Activated B cell treated with CpG ODN at 0.5 μM for 24 hours (primary cell): ENCODE measurements around the gene TWNK. TPM values are rescaled to one million over a fixed set of nuclear protein-coding genes. Genes with fewer than 3 reads are reported as not detected.

Experiments used
- ATAC-seq: fragments of 200-7000 bp; cut with Tn5 transposase; one replicate; pipeline ENCODE4 v1.10.0; 2021; ENCODE audit warnings: low read depth, mild to moderate bottlenecking, moderate library complexity
- CTCF ChIA-PET: fragments of 350-600 bp; sonication (Branson Sonifier 250); formaldehyde crosslinking; loops from one replicate; lab custom pipeline; 2021; ENCODE audit warnings: antibody characterized with exemption; lab: Charles Lee
- POLR2A ChIA-PET: fragments of 350-600 bp; sonication (Branson Sonifier 250); formaldehyde crosslinking; loops from one replicate; lab custom pipeline; 2021; ENCODE audit warnings: antibody characterized with exemption; lab: Charles Lee
- DNase-seq: peaks from one replicate; pipeline ENCODE4 v3.0.0; 2022
- H3K27ac Mint-ChIP-seq: one replicate; pipeline ENCODE4 v1.8.0; 2020; ENCODE audit warnings: mixed read lengths
- H3K27me3 Mint-ChIP-seq: one replicate; pipeline ENCODE4 v1.8.0; 2021; ENCODE audit warnings: mixed read lengths
- H3K36me3 Mint-ChIP-seq: one replicate; pipeline ENCODE4 v1.8.0; 2021; ENCODE audit warnings: low read depth, mixed read lengths
- H3K4me1 Mint-ChIP-seq: one replicate; pipeline ENCODE4 v1.8.0; 2021; ENCODE audit warnings: mixed read lengths
- H3K4me3 Mint-ChIP-seq: one replicate; pipeline ENCODE4 v1.8.0; 2020; ENCODE audit warnings: mild to moderate bottlenecking, mixed read lengths
- H3K9me3 Mint-ChIP-seq: one replicate; pipeline ENCODE4 v1.8.0; 2020; ENCODE audit warnings: mixed read lengths
- CTCF ChIP-seq: fragments of 200-600 bp; IDR thresholded peaks from one replicate; pipeline ENCODE4 v1.8.0; 2022; ENCODE audit warnings: antibody characterized with exemption, mild to moderate bottlenecking
- intact Hi-C: fragments of 100-400 bp; cut with micrococcal nuclease; formaldehyde crosslinking; loops from one replicate; pipeline ENCODE4 v1.15.1; 2024
- total RNA-seq: library from RNA; stranded (reverse); gene quantifications from 2 replicates; pipeline ENCODE4 v1.2.3, GENCODE V29; 2022

Gene TWNK
- total RNA-seq, 1 donor from 2014 or later: 19.2 TPM

- Mint-ChIP-seq H3K4me3 (no peak overlapping the region), H3K27me3 (no peaks in the 10 kb centered on the region)
These were observed 14.3 kb downstream of the TWNK start for GRCh38 chr10:101001659-101002035.

GRCh38 chr10:101002456-101002855, 15.1 kb downstream of the TWNK start:
- CTCF ChIA-PET: interaction anchor here (0.7 to 3.3 kb wide), 3 partner anchors 12 to 17 kb away, joined by 3 to 11 read pairs (median 4); no protein-coding TSS in a partner anchor
- ATAC-seq: no peak
- intact Hi-C loops: no loop called here
- Mint-ChIP-seq H3K27ac (no peak overlapping the region), H3K27me3 (no peaks in the 10 kb centered on the region), H3K4me3 (no peak overlapping the region), H3K9me3 (no peaks in the 10 kb centered on the region), H3K4me1 (peaks cover 20% of the 10 kb centered on the region), H3K36me3 (peaks cover 23% of the 10 kb centered on the region)
- no peak for DNase-seq
- no peak for TF ChIP-seq CTCF
- POLR2A ChIA-PET: no interaction called here

More at GRCh38 chr10:101001659-101002035, 14.3 kb downstream of the TWNK start:
- no peak for TF ChIP-seq CTCF
- DNase-seq (no peak), ATAC-seq (no peak)
- H3K4me1 Mint-ChIP-seq: peaks cover 24% of the 10 kb centered on the region
- H3K27ac Mint-ChIP-seq: no peak overlapping the region
- POLR2A ChIA-PET: no interaction called here
- peaks cover 24% of the 10 kb centered on the region for H3K36me3 Mint-ChIP-seq
- intact Hi-C loops: no loop called here
- no peaks in the 10 kb centered on the region for H3K9me3 Mint-ChIP-seq
- CTCF ChIA-PET: interaction anchor here (3.3 kb wide), 1 partner anchor 13 kb away, joined by 11 read pairs; no protein-coding TSS in a partner anchor

GRCh38 chr10:101003639-101004206, 16.4 kb downstream of the TWNK start:
- POLR2A ChIA-PET: no interaction called here
- no peaks in the 10 kb centered on the region for H3K27me3 Mint-ChIP-seq
- intact Hi-C loops: no loop called here
- H3K9me3 Mint-ChIP-seq: no peaks in the 10 kb centered on the region
- ATAC-seq: no peak
- DNase-seq: no peak
- peaks cover 21% of the 10 kb centered on the region for H3K36me3 Mint-ChIP-seq
- no peak overlapping the region for H3K27ac Mint-ChIP-seq
- no peak overlapping the region for H3K4me3 Mint-ChIP-seq
- H3K4me1 Mint-ChIP-seq: peaks cover 10% of the 10 kb centered on the region
- no peak for TF ChIP-seq CTCF
- CTCF ChIA-PET: interaction anchor here (1.5 to 3.3 kb wide), 2 partner anchors 11 to 15 kb away, joined by 4 to 11 read pairs; no protein-coding TSS in a partner anchor

GRCh38 chr10:101005361-101005760, 18.0 kb downstream of the TWNK start:
- Mint-ChIP-seq H3K27me3 (no peaks in the 10 kb centered on the region), H3K27ac (no peak overlapping the region), H3K36me3 (peaks cover 20% of the 10 kb centered on the region), H3K4me3 (no peak overlapping the region), H3K4me1 (peaks cover 6% of the 10 kb centered on the region), H3K9me3 (no peaks in the 10 kb centered on the region)
- no peak for ATAC-seq
- no peak for TF ChIP-seq CTCF
- intact Hi-C loops: no loop called here
- ChIA-PET CTCF (no interaction called here), POLR2A (no interaction called here)
- DNase-seq: no peak

DNA sequence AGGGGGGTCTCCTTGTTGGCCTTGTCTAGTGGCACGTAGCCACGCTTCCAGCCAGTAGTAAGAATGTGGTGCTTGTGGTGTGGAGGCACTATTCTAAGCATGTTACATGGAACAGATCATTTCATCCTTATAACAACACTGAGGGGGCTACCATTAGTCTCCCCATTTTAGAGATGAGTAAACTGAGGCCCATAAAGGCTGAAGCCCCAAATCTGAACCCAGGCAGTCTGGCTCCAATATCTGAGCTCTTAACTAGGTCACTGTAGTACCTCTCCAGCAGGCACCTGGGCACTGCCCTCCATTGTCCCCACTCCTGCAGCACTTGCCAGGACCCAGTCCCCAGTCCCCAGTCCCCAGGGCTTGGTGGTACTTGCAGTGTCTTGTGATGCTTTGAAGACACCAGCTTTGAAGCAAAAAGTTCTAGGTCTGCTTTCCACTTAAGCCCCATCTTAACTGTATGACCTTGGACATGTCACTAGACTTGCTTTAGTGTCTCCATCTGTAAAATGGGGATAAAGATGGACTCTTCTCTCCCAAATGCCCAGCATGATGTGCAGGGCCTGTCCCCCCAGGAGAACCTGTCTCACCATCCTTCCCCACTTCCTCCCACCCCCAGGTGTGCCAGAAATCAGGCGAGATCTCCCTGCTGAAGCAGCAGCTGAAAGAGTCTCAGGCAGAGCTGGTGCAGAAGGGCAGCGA, 18.7 kb downstream of the TWNK start:
- Mint-ChIP-seq H3K4me1 (peaks cover 3% of the 10 kb centered on the region), H3K27me3 (no peaks in the 10 kb centered on the region), H3K9me3 (no peaks in the 10 kb centered on the region), H3K36me3 (peaks cover 20% of the 10 kb centered on the region), H3K4me3 (no peak overlapping the region), H3K27ac (no peak overlapping the region)
- TF ChIP-seq CTCF: no peak
- intact Hi-C loops: no loop called here
- ATAC-seq (no peak), DNase-seq (no peak)
- ChIA-PET POLR2A (no interaction called here), CTCF (no interaction called here)
